GM12878 (cell line): ENCODE data around the gene FERMT1. TPM values are rescaled to one million over a fixed set of nuclear protein-coding genes. Genes with fewer than 3 reads are reported as not detected.

Experiments
- ATAC-seq: fragments of 200-7000 bp; cut with Tn5 transposase; 3 replicates; pipeline ENCODE4 v1.9.1; 2020; ENCODE audit warnings: mild to moderate bottlenecking, moderate library complexity
- BruUV-seq: library from RNA; stranded (reverse); fragments of 400-500 nt; replicated peaks from 2 replicates; lab custom pipeline; 2021; lab: Mats Ljungman, UMichigan
- CTCF ChIA-PET: fragments of 300-600 bp; sonication (Branson Sonifier 250); formaldehyde crosslinking; extraction: SDS; loops from one replicate; lab custom pipeline; 2021; ENCODE audit warnings: inconsistent platforms; lab: Yijun Ruan, JAX
- POLR2A ChIA-PET: fragments of 350-600 bp; formaldehyde crosslinking; extraction: SDS; loops from one replicate; lab custom pipeline; 2021; ENCODE audit warnings: inconsistent platforms; lab: Charles Lee
- RAD21 ChIA-PET: fragments of 300-600 bp; sonication (Branson Sonifier 250); formaldehyde crosslinking; loops from one replicate; lab custom pipeline; 2023; ENCODE audit warnings: antibody characterized with exemption; ENCODE audit not compliant: unreplicated experiment; lab: Charles Lee
- SMC1A ChIA-PET: fragments of 300-600 bp; sonication (Branson Sonifier 250); formaldehyde crosslinking; loops from one replicate; lab custom pipeline; 2023; ENCODE audit not compliant: unreplicated experiment, uncharacterized antibody; lab: Charles Lee
- DNase-seq: peaks from one replicate; pipeline ENCODE4 v3.0.0-alpha.2; 2011; ENCODE audit warnings: low read depth, low spot score
- FAIRE-seq: peaks from 3 replicates; lab custom pipeline; 2011; peaks lifted over from hg19 to GRCh38; lab: Jason Lieb, UNC
- H2AFZ ChIP-seq: 2 replicates; pipeline ENCODE4 v1.6.0; 2011; ENCODE audit warnings: low read depth, low read length, control low read depth; ENCODE audit not compliant: control insufficient read depth
- H3K27ac ChIP-seq: 2 replicates; pipeline ENCODE4 v1.5.1; 2011; ENCODE audit warnings: control low read depth; ENCODE audit not compliant: control insufficient read depth, insufficient read depth
- H3K27me3 ChIP-seq, 2 experiments: replicated peaks in 1 of 2; 2 replicates each; pipeline versions ENCODE4 v1.6.0 to v1.6.1; 2011; ENCODE audit warnings: low read length in 1 of 2; ENCODE audit not compliant: control insufficient read depth in 2 of 2, insufficient read depth in 2 of 2
- H3K36me3 ChIP-seq, 2 experiments: 2 replicates each; pipeline ENCODE4 v1.5.1; 2011; ENCODE audit warnings: low read length in 1 of 2; ENCODE audit not compliant: control insufficient read depth in 2 of 2, insufficient read depth in 2 of 2
- H3K4me1 ChIP-seq: 2 replicates; pipeline ENCODE4 v1.6.1; 2011; ENCODE audit warnings: mild to moderate bottlenecking, low read length, moderate library complexity, mixed read lengths; ENCODE audit not compliant: control insufficient read depth, insufficient read depth
- H3K4me2 ChIP-seq: 2 replicates; pipeline ENCODE4 v1.6.0; 2011; ENCODE audit warnings: control low read depth; ENCODE audit not compliant: control insufficient read depth, insufficient read depth
- H3K4me3 ChIP-seq: fragments of 200-600 bp; sonication (generic); 2 replicates; pipeline ENCODE4 v1.5.1; 2016
- H3K79me2 ChIP-seq: 2 replicates; pipeline ENCODE4 v1.6.0; 2011; ENCODE audit warnings: low read length; ENCODE audit not compliant: control insufficient read depth, insufficient read depth
- H3K9ac ChIP-seq: 2 replicates; pipeline ENCODE4 v1.8.0; 2011; ENCODE audit warnings: low read length, control low read depth, mixed read lengths; ENCODE audit not compliant: control insufficient read depth, insufficient read depth
- H3K9me3 ChIP-seq: replicated peaks from 3 replicates; pipeline ENCODE4 v1.5.1; 2011; ENCODE audit warnings: mild to moderate bottlenecking, low read length; ENCODE audit not compliant: control insufficient read depth, insufficient read depth
- H4K20me1 ChIP-seq: 2 replicates; pipeline ENCODE4 v1.6.0; 2011; ENCODE audit not compliant: control insufficient read depth, insufficient read depth
- ASH2L ChIP-seq: fragments of 300-600, 200-600 bp; sonication (generic); IDR thresholded peaks from 2 replicates; pipeline ENCODE4 v1.6.1; 2017; ENCODE audit warnings: low read depth, mild to moderate bottlenecking, borderline replicate concordance
- BACH1 ChIP-seq: fragments of 450-650 bp; IDR thresholded peaks from 2 replicates; pipeline ENCODE4 v1.6.1; 2017; ENCODE audit warnings: mild to moderate bottlenecking, borderline replicate concordance
- CBX5 ChIP-seq: sonication (generic); IDR thresholded peaks from 2 replicates; pipeline ENCODE4 v1.6.1; 2016; ENCODE audit warnings: low read depth, moderate library complexity, mild to moderate bottlenecking, inconsistent platforms
- EZH2 ChIP-seq: IDR thresholded peaks from 2 replicates; pipeline ENCODE4 v1.6.1; 2012; ENCODE audit warnings: low read depth, mild to moderate bottlenecking, control low read depth, inconsistent platforms, low read length, borderline replicate concordance; ENCODE audit not compliant: control insufficient read depth
- KDM1A ChIP-seq: fragments of 200-600 bp; sonication (generic); IDR thresholded peaks from 2 replicates; pipeline ENCODE4 v1.6.1; 2016; ENCODE audit warnings: borderline replicate concordance
- NFIC ChIP-seq: IDR thresholded peaks from 2 replicates; pipeline ENCODE4 v1.6.1; 2012; ENCODE audit warnings: low read depth, mild to moderate bottlenecking, inconsistent platforms, low read length, moderate library complexity
- NFYA ChIP-seq: IDR thresholded peaks from 2 replicates; pipeline ENCODE4 v1.6.1; 2011; ENCODE audit warnings: low read depth, mild to moderate bottlenecking, low read length, improper control_type of control experiment, borderline replicate concordance
- SMC3 ChIP-seq: IDR thresholded peaks from 2 replicates; pipeline ENCODE4 v1.6.1; 2011; ENCODE audit warnings: low read length, improper control_type of control experiment, borderline replicate concordance
- SUZ12 ChIP-seq: fragments of 200-600 bp; sonication (generic); IDR thresholded peaks from one replicate; pipeline ENCODE4 v1.6.1; 2018; ENCODE audit warnings: antibody characterized with exemption, mild to moderate bottlenecking; ENCODE audit not compliant: unreplicated experiment
- WGBS: methylation state at CpG from one replicate; pipeline ENCODE4 v1.1.6; 2016; ENCODE audit warnings: low lambda C conversion rate; ENCODE audit not compliant: insufficient replicate concordance, insufficient coverage; ENCODE audit errors: missing lambda C conversion rate; 5-methylcytosine and 5-hydroxymethylcytosine counted together
- in situ Hi-C: fragments of 300-500 bp; cut with MboI; formaldehyde crosslinking; loops from 9 replicates; pipeline ENCODE4 v1.14.3; 2018; ENCODE audit warnings: mixed read lengths
- intact Hi-C: fragments of 100-400 bp; cut with micrococcal nuclease; formaldehyde crosslinking; loops from one replicate; pipeline ENCODE4 v1.14.2; 2022; ENCODE audit not compliant: unreplicated experiment
- polyA plus RNA-seq, 11 experiments: library from polyadenylated mRNA; depleted of rRNA in 4 of 11; unstranded in 6 of 11; stranded (reverse) in 5 of 11; fragments of >200 nt; fragmentation: Nextera tagmentation in 4 of 11; fragmentation: Illumina TruSeq in 1 of 11; extraction: Ambion mirVana in 4 of 11; extraction: Trizol in 1 of 11; gene quantifications; 1 replicate in 1 of 11; 2 replicates in 10 of 11; pipeline versions ENCODE4 v1.2.1 to v1.2.3, GENCODE V29; 2011 to 2016; ENCODE audit warnings: inconsistent platforms in 2 of 11, missing spikeins in 2 of 11, low read depth in 1 of 11
- total RNA-seq, 4 experiments: library from RNA; depleted of rRNA in 3 of 4; stranded (reverse); fragments of >200 nt in 3 of 4; fragmentation: Illumina TruSeq in 1 of 4; extraction: Trizol in 1 of 4; gene quantifications; 2 replicates each; pipeline versions ENCODE4 v1.2.1 to v1.2.3, GENCODE V29; 2013 to 2021
- TF ChIP-seq, protein P1 (sequence below): fragments of 450-650 bp; IDR thresholded peaks from 2 replicates; pipeline ENCODE4 v1.6.1; 2016; ENCODE audit warnings: mild to moderate bottlenecking
- TF ChIP-seq, protein P2 (sequence below): IDR thresholded peaks from 2 replicates; pipeline ENCODE4 v1.6.1; 2012; ENCODE audit warnings: low read length, inconsistent platforms
- TF ChIP-seq, protein P3 (sequence below): fragments of 450-650 bp; IDR thresholded peaks from 2 replicates; pipeline ENCODE4 v1.6.1; 2017; ENCODE audit warnings: low read depth, mild to moderate bottlenecking, moderate library complexity

FERMT1 gene
- total and polyA plus RNA-seq, 10 of the 15 experiments (the other 5 are each of a cell fraction or from before 2014, with no cell fraction given) = 0.04 to 3.1 (median 0.45) TPM

DNA sequence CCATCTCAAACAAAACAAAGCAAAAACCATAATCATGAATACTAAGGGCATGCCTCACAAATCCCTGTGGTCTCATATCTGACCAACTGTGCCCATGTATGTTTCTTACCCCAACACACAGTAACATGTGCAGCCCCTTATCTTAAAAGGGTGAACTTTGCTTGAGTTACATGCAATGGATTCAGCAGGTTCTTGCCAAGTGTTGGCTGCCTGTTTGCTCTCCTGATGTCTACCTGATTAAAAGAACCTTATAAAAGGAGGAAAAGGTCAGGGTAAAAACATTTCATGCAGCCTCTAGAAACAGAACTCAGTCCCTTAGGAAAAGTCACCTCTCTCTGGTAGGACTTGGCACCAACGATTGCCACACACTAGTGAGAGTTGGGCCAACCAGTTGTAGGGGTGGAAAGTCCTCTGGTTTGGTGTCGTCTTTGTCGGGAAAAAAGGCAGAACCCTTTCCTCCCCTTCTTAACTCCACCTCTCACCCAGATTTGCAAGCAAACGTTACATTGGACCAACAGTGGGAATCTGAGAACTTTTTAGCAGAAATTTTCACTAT lies 55.0 kb downstream of the FERMT1 start:
- ATAC-seq (no peak), FAIRE-seq (no peak), DNase-seq (no peak)
- POLR2A ChIA-PET = no interaction called here
- H3K9me3 ChIP-seq = no peaks in the 10 kb centered on the region
- H3K9ac ChIP-seq = no peak overlapping the region
- CTCF ChIA-PET = interaction anchor here (1.0 to 1.2 kb wide), 2 partner anchors 23 to 535 kb away, joined by 3 read pairs; no protein-coding TSS in a partner anchor
- RAD21 ChIA-PET = no interaction called here
- no peak overlapping the region for H3K4me2 ChIP-seq
- SMC1A ChIA-PET = interaction anchor here (0.9 kb wide), 1 partner anchor 188 kb away, joined by 3 read pairs; no protein-coding TSS in a partner anchor
- no peak overlapping the region for H2AFZ ChIP-seq
- no peaks in the 10 kb centered on the region for H3K4me1 ChIP-seq
- TF ChIP-seq, protein P1, sequence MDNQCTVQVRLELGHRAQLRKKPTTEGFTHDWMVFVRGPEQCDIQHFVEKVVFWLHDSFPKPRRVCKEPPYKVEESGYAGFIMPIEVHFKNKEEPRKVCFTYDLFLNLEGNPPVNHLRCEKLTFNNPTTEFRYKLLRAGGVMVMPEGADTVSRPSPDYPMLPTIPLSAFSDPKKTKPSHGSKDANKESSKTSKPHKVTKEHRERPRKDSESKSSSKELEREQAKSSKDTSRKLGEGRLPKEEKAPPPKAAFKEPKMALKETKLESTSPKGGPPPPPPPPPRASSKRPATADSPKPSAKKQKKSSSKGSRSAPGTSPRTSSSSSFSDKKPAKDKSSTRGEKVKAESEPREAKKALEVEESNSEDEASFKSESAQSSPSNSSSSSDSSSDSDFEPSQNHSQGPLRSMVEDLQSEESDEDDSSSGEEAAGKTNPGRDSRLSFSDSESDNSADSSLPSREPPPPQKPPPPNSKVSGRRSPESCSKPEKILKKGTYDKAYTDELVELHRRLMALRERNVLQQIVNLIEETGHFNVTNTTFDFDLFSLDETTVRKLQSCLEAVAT = no peak
- TF ChIP-seq BACH1 (no peak), NFYA (no peak)
- no peak overlapping the region for H3K4me3 ChIP-seq
- in situ Hi-C loops = no loop called here
- BruUV-seq = no TSS peak
- H3K79me2 ChIP-seq = no peaks in the 10 kb centered on the region
- peaks cover 0 to 1% of the 10 kb centered on the region in 2 experiments; a peak in 1 of 4 replicates for H3K27me3 ChIP-seq
- H4K20me1 ChIP-seq = no peaks in the 10 kb centered on the region
- no peaks in the 10 kb centered on the region for H3K36me3 ChIP-seq
- WGBS = 45% methylated on average over 4 of the region's 4 CpGs
- intact Hi-C loops = no loop called here
- no peak overlapping the region for H3K27ac ChIP-seq

DNA sequence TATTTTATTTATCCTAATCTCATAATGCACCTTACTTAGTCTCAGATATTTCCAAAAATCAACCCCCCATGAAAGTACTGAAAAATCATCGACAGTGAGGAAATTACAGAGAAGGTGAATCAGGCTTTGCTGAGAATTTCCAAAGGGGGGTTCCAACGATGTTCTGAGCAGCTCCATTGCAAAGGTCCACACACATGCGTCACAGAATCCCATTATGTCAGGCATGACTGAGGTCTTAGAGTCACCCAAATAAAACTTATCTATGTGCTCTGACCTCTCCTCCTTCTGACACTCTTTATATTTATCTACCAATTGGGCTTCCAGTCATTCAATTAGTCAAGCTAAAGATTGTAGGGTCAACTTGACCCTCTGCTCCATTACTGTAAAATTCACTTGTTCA lies 56.2 kb downstream of the FERMT1 start:
- Histone ChIP-seq H2AFZ (no peak overlapping the region), H3K9me3 (no peaks in the 10 kb centered on the region), H3K4me3 (no peak overlapping the region), H3K4me2 (no peak overlapping the region), H3K79me2 (no peaks in the 10 kb centered on the region), H3K27me3 (peaks cover 0 to 1% of the 10 kb centered on the region in 2 experiments; a peak in 1 of 4 replicates), H4K20me1 (no peaks in the 10 kb centered on the region), H3K36me3 (no peaks in the 10 kb centered on the region), H3K27ac (no peak overlapping the region), H3K9ac (no peak overlapping the region), H3K4me1 (no peaks in the 10 kb centered on the region)
- ChIA-PET CTCF (interaction anchor here (1.0 to 1.2 kb wide), 2 partner anchors 24 to 534 kb away, joined by 3 read pairs; no protein-coding TSS in a partner anchor), SMC1A (no interaction called here), POLR2A (interaction anchor here (0.5 kb wide), 1 partner anchor 31 kb away, joined by 4 read pairs; no protein-coding TSS in a partner anchor), RAD21 (interaction anchor here (0.7 kb wide), 1 partner anchor 537 kb away, joined by 3 read pairs; no protein-coding TSS in a partner anchor)
- 71% methylated on average over 3 of the region's 3 CpGs for WGBS
- ATAC-seq = no peak
- intact Hi-C loops = no loop called here
- no peak for DNase-seq
- BruUV-seq = no TSS peak
- in situ Hi-C loops = no loop called here
- no peak for FAIRE-seq
- TF ChIP-seq SMC3 (no peak), EZH2 (no peak), SUZ12 (no peak), ASH2L (no peak), KDM1A (no peak), NFIC (no peak), CBX5 (no peak)
- TF ChIP-seq, protein P2, sequence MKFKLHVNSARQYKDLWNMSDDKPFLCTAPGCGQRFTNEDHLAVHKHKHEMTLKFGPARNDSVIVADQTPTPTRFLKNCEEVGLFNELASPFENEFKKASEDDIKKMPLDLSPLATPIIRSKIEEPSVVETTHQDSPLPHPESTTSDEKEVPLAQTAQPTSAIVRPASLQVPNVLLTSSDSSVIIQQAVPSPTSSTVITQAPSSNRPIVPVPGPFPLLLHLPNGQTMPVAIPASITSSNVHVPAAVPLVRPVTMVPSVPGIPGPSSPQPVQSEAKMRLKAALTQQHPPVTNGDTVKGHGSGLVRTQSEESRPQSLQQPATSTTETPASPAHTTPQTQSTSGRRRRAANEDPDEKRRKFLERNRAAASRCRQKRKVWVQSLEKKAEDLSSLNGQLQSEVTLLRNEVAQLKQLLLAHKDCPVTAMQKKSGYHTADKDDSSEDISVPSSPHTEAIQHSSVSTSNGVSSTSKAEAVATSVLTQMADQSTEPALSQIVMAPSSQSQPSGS = no peak
- TF ChIP-seq, protein P3, sequence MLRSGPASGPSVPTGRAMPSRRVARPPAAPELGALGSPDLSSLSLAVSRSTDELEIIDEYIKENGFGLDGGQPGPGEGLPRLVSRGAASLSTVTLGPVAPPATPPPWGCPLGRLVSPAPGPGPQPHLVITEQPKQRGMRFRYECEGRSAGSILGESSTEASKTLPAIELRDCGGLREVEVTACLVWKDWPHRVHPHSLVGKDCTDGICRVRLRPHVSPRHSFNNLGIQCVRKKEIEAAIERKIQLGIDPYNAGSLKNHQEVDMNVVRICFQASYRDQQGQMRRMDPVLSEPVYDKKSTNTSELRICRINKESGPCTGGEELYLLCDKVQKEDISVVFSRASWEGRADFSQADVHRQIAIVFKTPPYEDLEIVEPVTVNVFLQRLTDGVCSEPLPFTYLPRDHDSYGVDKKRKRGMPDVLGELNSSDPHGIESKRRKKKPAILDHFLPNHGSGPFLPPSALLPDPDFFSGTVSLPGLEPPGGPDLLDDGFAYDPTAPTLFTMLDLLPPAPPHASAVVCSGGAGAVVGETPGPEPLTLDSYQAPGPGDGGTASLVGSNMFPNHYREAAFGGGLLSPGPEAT = no peak
